Activated naive CD8-positive, alpha-beta T cell treated with anti-CD3 and anti-CD28 coated beads, Interleukin-2, amount 10 ng/mL, durations not matched to agents 7 days and 5 days (primary cell): ENCODE results near the gene KDM3A. TPM values are rescaled to one million over a fixed set of nuclear protein-coding genes. Genes with fewer than 3 reads are reported as not detected.
A peak's percentile ranks its signal among the peaks of the same experiment; 100 is the strongest.
"Not testable (repeated sequence)": the region's sequence is repeated elsewhere in the genome, so short reads cannot be mapped to it uniquely, and the experiment has no call there.

ENCODE experiments used
- ATAC-seq: fragments of 150-1000 bp; cut with Tn5 transposase; one replicate; pipeline ENCODE4 v1.10.0; 2021; ENCODE audit warnings: low read depth, moderate library complexity
- POLR2A ChIA-PET: fragments of 350-600 bp; sonication (Branson Sonifier 250); formaldehyde crosslinking; loops from one replicate; lab custom pipeline; 2021; ENCODE audit warnings: antibody characterized with exemption; lab: Charles Lee
- DNase-seq: peaks from one replicate; pipeline ENCODE4 v3.0.0; 2021
- H3K27ac Mint-ChIP-seq: one replicate; pipeline ENCODE4 v1.8.0; 2022; ENCODE audit warnings: mild to moderate bottlenecking, mixed read lengths
- H3K27me3 Mint-ChIP-seq: one replicate; pipeline ENCODE4 v1.8.0; 2022; ENCODE audit warnings: mild to moderate bottlenecking, moderate library complexity, mixed read lengths
- H3K36me3 Mint-ChIP-seq: one replicate; pipeline ENCODE4 v1.8.0; 2021; ENCODE audit warnings: mild to moderate bottlenecking, mixed read lengths
- H3K4me1 Mint-ChIP-seq: one replicate; pipeline ENCODE4 v1.8.0; 2021; ENCODE audit warnings: mixed read lengths
- H3K4me3 Mint-ChIP-seq: one replicate; pipeline ENCODE4 v1.8.0; 2022; ENCODE audit warnings: mild to moderate bottlenecking, moderate library complexity, mixed read lengths
- H3K9me3 Mint-ChIP-seq: one replicate; pipeline ENCODE4 v1.8.0; 2021; ENCODE audit warnings: mixed read lengths
- total RNA-seq, 2 experiments: library from RNA; stranded (reverse); gene quantifications; one replicate each; pipeline ENCODE4 v1.2.3, GENCODE V29; 2021

Gene KDM3A
- total RNA-seq, 2 experiments from 2014 or later, result 94.7 to 106 TPM

DNA sequence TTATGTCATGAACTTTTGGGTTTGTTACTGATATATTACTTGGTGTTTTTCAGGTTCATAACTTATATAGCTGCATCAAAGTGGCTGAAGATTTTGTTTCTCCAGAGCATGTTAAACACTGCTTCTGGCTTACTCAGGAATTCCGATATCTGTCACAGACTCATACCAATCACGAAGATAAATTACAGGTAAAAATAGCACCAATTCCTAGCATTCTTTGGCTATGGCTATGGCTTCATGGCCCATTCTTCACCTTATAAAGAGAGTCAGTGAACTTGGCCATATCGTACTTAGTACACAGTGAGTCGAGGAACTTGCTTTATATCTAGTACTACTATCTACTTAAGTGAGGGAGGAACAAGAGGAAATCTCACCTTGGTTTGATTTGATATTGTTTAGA, 49.9 kb downstream of the KDM3A start:
- Mint-ChIP-seq H3K4me1 (peaks cover 3% of the 10 kb centered on the region), H3K27me3 (no peaks in the 10 kb centered on the region), H3K27ac (no peak overlapping the region), H3K4me3 (no peak overlapping the region), H3K36me3 (peaks cover 67% of the 10 kb centered on the region), H3K9me3 (peaks cover 1% of the 10 kb centered on the region)
- ATAC-seq (no peak), DNase-seq (no peak)
- POLR2A ChIA-PET, result no interaction called here

DNA sequence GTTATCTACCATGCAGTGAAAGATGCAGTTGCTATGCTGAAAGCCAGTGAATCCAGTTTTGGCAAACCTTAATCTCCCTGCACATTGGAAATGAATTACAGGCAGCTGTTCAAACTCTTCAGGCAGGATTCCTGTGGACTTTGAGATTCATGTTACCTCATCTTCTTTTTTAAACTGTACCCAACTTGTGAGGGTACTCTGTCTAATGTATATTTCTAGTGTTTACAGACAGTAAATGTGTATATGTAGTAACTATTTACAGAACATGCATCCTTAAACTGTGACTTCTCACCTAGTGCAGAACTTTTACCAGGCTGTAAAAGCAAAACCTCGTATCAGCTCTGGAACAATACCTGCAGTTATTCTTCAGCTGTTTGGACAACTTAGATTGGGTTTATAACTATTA, 50.9 kb downstream of the KDM3A start:
- H3K36me3 Mint-ChIP-seq, result peaks cover 71% of the 10 kb centered on the region
- ATAC-seq (no peak), DNase-seq (no peak)
- no peak overlapping the region for H3K4me3 Mint-ChIP-seq
- H3K4me1 Mint-ChIP-seq, result peaks cover 2% of the 10 kb centered on the region
- POLR2A ChIA-PET, result no interaction called here
- no peak overlapping the region for H3K27ac Mint-ChIP-seq
- peaks cover 1% of the 10 kb centered on the region for H3K9me3 Mint-ChIP-seq
- no peaks in the 10 kb centered on the region for H3K27me3 Mint-ChIP-seq

DNA sequence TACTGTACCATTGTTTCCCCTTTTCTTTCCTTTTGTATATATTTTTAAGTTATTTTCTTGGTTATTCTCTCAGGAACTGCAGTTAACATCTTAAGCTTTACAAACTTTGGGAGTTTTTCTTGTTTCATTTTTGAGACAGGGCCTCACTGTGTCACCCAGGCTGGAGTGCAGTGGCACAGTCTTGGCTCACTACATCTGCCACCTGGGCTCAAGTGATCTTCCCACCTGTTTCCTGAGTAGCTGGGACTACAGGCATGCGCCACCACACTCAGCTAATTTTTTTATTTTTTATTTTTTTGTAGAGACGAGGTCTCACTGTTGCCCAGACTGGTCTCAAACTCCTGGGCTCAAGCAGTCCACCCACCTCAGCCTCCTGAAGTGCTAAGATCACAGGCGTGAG, 55.2 kb downstream of the KDM3A start:
- Mint-ChIP-seq H3K9me3 (peaks cover 26% of the 10 kb centered on the region), H3K36me3 (peaks cover 89% of the 10 kb centered on the region)
- H3K4me1 Mint-ChIP-seq, POLR2A ChIA-PET, ATAC-seq, H3K4me3 Mint-ChIP-seq, H3K27me3 Mint-ChIP-seq, H3K27ac Mint-ChIP-seq, DNase-seq: not testable (repeated sequence)

- ATAC-seq (no peak), DNase-seq (no peak)
- Mint-ChIP-seq H3K9me3 (peaks cover 27% of the 10 kb centered on the region), H3K27me3 (no peaks in the 10 kb centered on the region), H3K36me3 (peaks cover 96% of the 10 kb centered on the region), H3K4me1 (peaks cover 2% of the 10 kb centered on the region), H3K27ac (no peak overlapping the region), H3K4me3 (no peak overlapping the region)
- POLR2A ChIA-PET, result no interaction called here
Measured at GRCh38 chr2:86498468-86499260, 57.5 kb downstream of the KDM3A start.

- DNase-seq, result no peak
- peaks cover 95% of the 10 kb centered on the region for H3K36me3 Mint-ChIP-seq
- no peak overlapping the region for H3K27ac Mint-ChIP-seq
- H3K27me3 Mint-ChIP-seq, result no peaks in the 10 kb centered on the region
- ATAC-seq, result no peak
- peaks cover 25% of the 10 kb centered on the region for H3K9me3 Mint-ChIP-seq
- POLR2A ChIA-PET, result no interaction called here
- H3K4me1 Mint-ChIP-seq, result no peaks in the 10 kb centered on the region
- H3K4me3 Mint-ChIP-seq, result no peak overlapping the region
Measured at GRCh38 chr2:86499326-86499725, 58.2 kb downstream of the KDM3A start.

- POLR2A ChIA-PET, result interaction anchor here (0.5 kb wide), 1 partner anchor 119 kb away, joined by 3 read pairs; no protein-coding TSS in a partner anchor
- ATAC-seq (no peak), DNase-seq (no peak)
- no peak overlapping the region for H3K27ac Mint-ChIP-seq
- H3K27me3 Mint-ChIP-seq, result no peaks in the 10 kb centered on the region
- H3K9me3 Mint-ChIP-seq, result peaks cover 29% of the 10 kb centered on the region
- no peak overlapping the region for H3K4me3 Mint-ChIP-seq
- no peaks in the 10 kb centered on the region for H3K4me1 Mint-ChIP-seq
- peaks cover 93% of the 10 kb centered on the region for H3K36me3 Mint-ChIP-seq
Measured at GRCh38 chr2:86500325-86501083, 59.3 kb downstream of the KDM3A start.

DNA sequence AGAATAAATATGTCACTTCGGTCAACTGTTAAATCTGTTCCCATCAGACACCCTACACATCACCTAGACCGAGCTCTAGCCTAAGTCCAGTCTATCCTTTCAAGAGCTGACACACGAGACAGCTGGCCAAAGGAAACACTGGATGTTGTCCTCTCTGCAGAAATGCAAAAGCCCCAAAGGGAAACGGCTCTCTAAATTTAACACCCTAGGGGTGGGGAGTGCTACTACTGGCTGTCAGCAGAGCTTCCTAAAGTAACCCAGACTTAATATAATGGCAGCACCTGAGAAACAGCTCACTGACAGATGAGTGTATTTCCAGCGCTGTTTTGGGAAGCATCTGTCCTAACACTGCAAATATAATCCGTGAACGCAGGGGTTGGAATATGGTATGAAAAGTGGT, 66.4 kb downstream of the KDM3A start:
- Mint-ChIP-seq H3K36me3 (peaks cover 53% of the 10 kb centered on the region), H3K27ac (no peak overlapping the region), H3K4me1 (peaks cover 2% of the 10 kb centered on the region), H3K27me3 (no peaks in the 10 kb centered on the region), H3K4me3 (no peak overlapping the region), H3K9me3 (peaks cover 4% of the 10 kb centered on the region)
- no peak for DNase-seq
- POLR2A ChIA-PET, result interaction anchor here (0.7 to 1.0 kb wide), 2 partner anchors 20 to 67 kb away, joined by 3 read pairs; partner anchors contain the start of gene KDM3A
- ATAC-seq, result no peak

- peaks cover 33% of the 10 kb centered on the region for H3K36me3 Mint-ChIP-seq
- no peak overlapping the region for H3K27ac Mint-ChIP-seq
- peaks cover 4% of the 10 kb centered on the region for H3K4me1 Mint-ChIP-seq
- ATAC-seq, result no peak
- no peak for DNase-seq
- no peaks in the 10 kb centered on the region for H3K9me3 Mint-ChIP-seq
- no peak overlapping the region for H3K4me3 Mint-ChIP-seq
- no peaks in the 10 kb centered on the region for H3K27me3 Mint-ChIP-seq
- POLR2A ChIA-PET, result no interaction called here
Measured at GRCh38 chr2:86510436-86510933, 69.3 kb downstream of the KDM3A start.

- ATAC-seq (no peak), DNase-seq (no peak)
- Mint-ChIP-seq H3K9me3 (no peaks in the 10 kb centered on the region), H3K27me3 (no peaks in the 10 kb centered on the region), H3K4me1 (peaks cover 4% of the 10 kb centered on the region), H3K4me3 (no peak overlapping the region), H3K36me3 (peaks cover 32% of the 10 kb centered on the region), H3K27ac (no peak overlapping the region)
- POLR2A ChIA-PET, result no interaction called here
Measured at GRCh38 chr2:86512034-86512433, 70.9 kb downstream of the KDM3A start.

GRCh38 chr2:86512892-86513291, 71.7 kb downstream of the KDM3A start:
- DNase-seq (no peak), ATAC-seq (no peak)
- H3K4me1 Mint-ChIP-seq, result peaks cover 4% of the 10 kb centered on the region
- H3K36me3 Mint-ChIP-seq, result peaks cover 25% of the 10 kb centered on the region
- H3K9me3 Mint-ChIP-seq, result no peaks in the 10 kb centered on the region
- H3K27me3 Mint-ChIP-seq, result no peaks in the 10 kb centered on the region
- no peak overlapping the region for H3K4me3 Mint-ChIP-seq
- POLR2A ChIA-PET, result no interaction called here
- no peak overlapping the region for H3K27ac Mint-ChIP-seq

DNA sequence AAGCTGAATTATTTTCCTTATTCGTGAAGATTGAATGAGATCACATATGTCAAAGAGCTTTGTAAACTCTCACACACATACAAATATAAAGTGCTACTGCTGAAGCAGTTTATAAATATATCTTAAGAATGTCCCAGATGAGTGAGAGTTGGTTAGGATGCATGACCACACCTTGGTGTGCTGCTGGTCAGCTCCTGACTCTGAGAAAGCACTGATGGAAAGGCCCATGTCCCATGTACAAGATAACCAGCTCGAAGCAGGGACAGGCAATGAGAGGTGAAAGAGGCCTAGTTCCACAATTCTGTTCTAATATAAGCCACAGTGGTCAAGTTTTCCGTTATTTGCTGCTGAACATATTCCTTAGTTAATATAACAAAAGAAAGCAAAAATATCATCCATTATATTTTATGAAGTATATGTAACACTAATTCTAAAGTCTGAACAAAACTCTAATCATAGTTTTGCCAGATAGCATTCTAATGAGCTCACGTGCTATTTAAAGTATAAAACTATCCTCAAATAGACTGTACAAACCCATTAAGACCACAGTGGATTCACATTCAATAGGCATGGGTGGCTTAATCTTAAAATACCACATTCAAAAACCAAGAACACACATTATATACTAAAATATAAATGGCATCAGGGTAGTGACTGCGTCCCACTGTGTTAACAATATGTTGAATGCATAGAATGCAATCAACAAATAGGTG, 72.9 kb downstream of the KDM3A start:
- Mint-ChIP-seq H3K4me3 (no peak overlapping the region), H3K27ac (no peak overlapping the region), H3K27me3 (no peaks in the 10 kb centered on the region), H3K4me1 (peaks cover 4% of the 10 kb centered on the region), H3K9me3 (no peaks in the 10 kb centered on the region), H3K36me3 (peaks cover 18% of the 10 kb centered on the region)
- POLR2A ChIA-PET, result no interaction called here
- DNase-seq (no peak), ATAC-seq (no peak)

DNA sequence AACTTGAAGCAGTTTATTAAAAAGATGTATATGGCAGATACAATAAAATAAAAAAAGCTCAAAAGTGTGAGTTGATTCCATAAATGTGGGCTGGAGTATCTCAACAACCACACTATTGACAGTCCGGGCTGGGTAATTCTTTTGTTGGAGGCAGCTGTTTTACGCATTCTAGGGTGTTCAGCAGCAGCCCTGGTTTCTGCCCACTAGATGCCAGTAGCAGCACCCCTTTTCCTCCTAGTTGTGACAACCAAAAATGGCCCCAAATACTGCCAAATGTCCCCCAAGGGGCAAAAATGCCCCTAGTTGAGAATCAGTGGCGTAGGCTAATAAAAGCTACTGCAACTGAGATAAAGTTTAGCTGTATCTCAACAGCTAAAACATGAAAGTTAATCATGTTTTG, 77.3 kb downstream of the KDM3A start:
- peak; percentile 52 for ATAC-seq
- Mint-ChIP-seq H3K4me1 (peaks cover 2% of the 10 kb centered on the region), H3K36me3 (peaks cover 10% of the 10 kb centered on the region), H3K27me3 (no peaks in the 10 kb centered on the region), H3K9me3 (peaks cover 5% of the 10 kb centered on the region), H3K4me3 (no peak overlapping the region), H3K27ac (no peak overlapping the region)
- no peak for DNase-seq
- POLR2A ChIA-PET, result interaction anchor here (0.6 kb wide), 1 partner anchor 12 kb away, joined by 3 read pairs; no protein-coding TSS in a partner anchor

GRCh38 chr2:86519349-86519748, 78.2 kb downstream of the KDM3A start:
- Mint-ChIP-seq H3K4me1 (peaks cover 2% of the 10 kb centered on the region), H3K4me3 (no peak overlapping the region), H3K9me3 (peaks cover 5% of the 10 kb centered on the region), H3K36me3 (peaks cover 14% of the 10 kb centered on the region), H3K27me3 (no peaks in the 10 kb centered on the region), H3K27ac (no peak overlapping the region)
- no peak for ATAC-seq
- POLR2A ChIA-PET, result no interaction called here
- DNase-seq, result no peak
